Fibroblast of mammary gland (primary cell): ENCODE data around the gene ZNF99.

Experiments used
- DNase-seq: peaks from one replicate; pipeline ENCODE4 v3.0.0-alpha.2; 2010; ENCODE audit warnings: low read depth
- H3K4me3 ChIP-seq: 2 replicates; pipeline ENCODE4 v1.5.1; 2011; ENCODE audit warnings: low read depth, mild to moderate bottlenecking, low read length, moderate library complexity; ENCODE audit not compliant: control insufficient read depth
- TF ChIP-seq, protein P1 (sequence below): conservative IDR thresholded peaks from 2 replicates; pipeline ENCODE4 v1.5.1; 2011; ENCODE audit warnings: low read depth, low read length, inconsistent platforms; ENCODE audit not compliant: control insufficient read depth, insufficient read depth

ZNF99 gene

DNA sequence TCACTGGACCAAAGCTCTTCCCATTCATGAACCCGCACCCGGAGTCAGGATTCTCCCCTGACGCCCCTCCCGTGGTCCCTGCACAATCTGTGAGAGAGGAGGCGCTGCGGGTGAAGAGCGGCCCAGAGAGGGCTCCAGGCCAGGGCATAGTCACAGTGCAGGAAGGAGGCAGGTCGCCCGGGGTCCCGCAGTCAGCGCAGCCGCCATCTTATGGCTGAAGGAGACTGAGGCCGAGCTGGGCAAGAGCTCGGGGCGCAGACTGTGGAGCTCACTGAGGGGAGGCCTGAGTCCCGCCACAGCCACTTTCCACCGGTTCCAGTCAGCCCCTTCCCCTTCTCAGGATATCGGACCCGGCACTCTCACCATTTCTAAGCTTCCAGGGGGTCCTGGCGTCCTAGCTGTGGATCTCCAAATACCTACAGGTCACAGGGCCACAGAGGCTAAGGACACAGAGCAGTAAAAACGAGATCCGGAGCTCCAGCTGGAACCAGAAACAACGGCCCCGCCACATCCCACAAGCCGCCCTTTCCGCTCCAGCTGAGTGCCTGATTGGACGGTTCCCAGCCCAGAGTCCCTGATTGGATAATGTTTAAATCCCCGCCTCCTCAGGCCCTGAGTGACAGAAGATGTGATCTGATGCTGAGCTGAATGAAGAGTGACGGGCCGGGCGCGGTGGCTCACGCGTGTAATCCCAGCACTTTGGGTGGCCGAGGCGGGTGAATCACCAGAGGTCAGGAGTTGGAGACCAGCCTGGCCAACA, at the start of gene ZNF99:
Gene ZNF99, minus strand, starts transcription at position 501 of the 760 bp plus-strand sequence. Its CDS starts 135 bp downstream, at position 366.
- TF ChIP-seq, protein P1, sequence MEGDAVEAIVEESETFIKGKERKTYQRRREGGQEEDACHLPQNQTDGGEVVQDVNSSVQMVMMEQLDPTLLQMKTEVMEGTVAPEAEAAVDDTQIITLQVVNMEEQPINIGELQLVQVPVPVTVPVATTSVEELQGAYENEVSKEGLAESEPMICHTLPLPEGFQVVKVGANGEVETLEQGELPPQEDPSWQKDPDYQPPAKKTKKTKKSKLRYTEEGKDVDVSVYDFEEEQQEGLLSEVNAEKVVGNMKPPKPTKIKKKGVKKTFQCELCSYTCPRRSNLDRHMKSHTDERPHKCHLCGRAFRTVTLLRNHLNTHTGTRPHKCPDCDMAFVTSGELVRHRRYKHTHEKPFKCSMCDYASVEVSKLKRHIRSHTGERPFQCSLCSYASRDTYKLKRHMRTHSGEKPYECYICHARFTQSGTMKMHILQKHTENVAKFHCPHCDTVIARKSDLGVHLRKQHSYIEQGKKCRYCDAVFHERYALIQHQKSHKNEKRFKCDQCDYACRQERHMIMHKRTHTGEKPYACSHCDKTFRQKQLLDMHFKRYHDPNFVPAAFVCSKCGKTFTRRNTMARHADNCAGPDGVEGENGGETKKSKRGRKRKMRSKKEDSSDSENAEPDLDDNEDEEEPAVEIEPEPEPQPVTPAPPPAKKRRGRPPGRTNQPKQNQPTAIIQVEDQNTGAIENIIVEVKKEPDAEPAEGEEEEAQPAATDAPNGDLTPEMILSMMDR = no peak
- H3K4me3 ChIP-seq = no peak within 1 kb of the TSS
- no peak for DNase-seq

GRCh38 chr19:22832031-22832762, 48.2 kb upstream of the ZNF99 start, which contains the start of gene ZNF723:
ZNF723 (plus strand) TSS chr19:22832291; CDS start chr19:22832380, 89 bp downstream.
- TF ChIP-seq, protein P1 = no peak
- DNase-seq = no peak
- no peak within 1 kb of the TSS for H3K4me3 ChIP-seq

- TF ChIP-seq, protein P1 = no peak
- DNase-seq = no peak
Observed at GRCh38 chr19:22831211-22831610, 47.3 kb upstream of the ZNF99 start.

DNA sequence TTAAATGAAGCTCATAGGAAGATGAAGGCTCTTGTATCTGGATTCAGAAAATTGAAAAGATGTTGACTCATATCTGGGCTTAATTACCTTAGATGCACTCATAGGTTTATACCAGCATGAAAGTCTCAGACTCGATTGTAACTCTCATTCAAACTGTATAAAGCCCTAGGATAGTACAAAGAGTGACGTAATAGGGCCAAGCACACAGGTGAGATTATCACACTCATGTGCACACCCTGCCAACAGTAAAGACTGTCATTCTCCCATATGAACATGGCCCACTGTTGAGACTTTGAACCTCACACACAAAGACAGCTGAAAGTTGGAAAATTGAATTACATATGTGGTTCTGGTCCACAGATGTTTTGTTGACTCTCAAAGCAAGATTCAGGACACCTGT, 30.2 kb upstream of the ZNF99 start:
- no peak overlapping the region for H3K4me3 ChIP-seq
- TF ChIP-seq, protein P1 = no peak
- no peak for DNase-seq

More at GRCh38 chr19:22831211-22831610, 47.3 kb upstream of the ZNF99 start:
- no peak overlapping the region for H3K4me3 ChIP-seq

GRCh38 chr19:22807061-22807835, 23.3 kb upstream of the ZNF99 start:
- TF ChIP-seq, protein P1 = no peak
- DNase-seq = no peak
- H3K4me3 ChIP-seq = no peak overlapping the region

GRCh38 chr19:22806418-22806817, 22.5 kb upstream of the ZNF99 start:
- no peak for DNase-seq
- TF ChIP-seq, protein P1 = no peak

More at GRCh38 chr19:22806418-22806817, 22.5 kb upstream of the ZNF99 start:
- H3K4me3 ChIP-seq = no peak overlapping the region
